SK-N-SH (cell line): ENCODE measurements around the gene ACVR1B. TPM values are rescaled to one million over a fixed set of nuclear protein-coding genes. Genes with fewer than 3 reads are reported as not detected.

ENCODE experiments used
- CTCF ChIA-PET: fragments of 300-600, 350-600 bp; formaldehyde crosslinking; extraction: SDS; loops from one replicate; lab custom pipeline; 2021; lab: Yijun Ruan, JAX
- POLR2A ChIA-PET: fragments of 350-600 bp; sonication (Branson Sonifier 250); formaldehyde crosslinking; extraction: SDS; loops from one replicate; lab custom pipeline; 2020; ENCODE audit warnings: antibody characterized with exemption, inconsistent platforms; lab: Yijun Ruan, JAX
- DNase-seq: peaks from one replicate; pipeline ENCODE4 v3.0.0; 2012
- H2AFZ ChIP-seq: fragments of 200-600 bp; sonication (generic); 2 replicates; pipeline ENCODE4 v1.8.1; 2016; ENCODE audit warnings: antibody characterized with exemption, mild to moderate bottlenecking, low read depth
- H3F3A ChIP-seq: fragments of 200-600 bp; sonication (generic); replicated peaks from 2 replicates; pipeline ENCODE3; 2016; ENCODE audit warnings: antibody characterized with exemption, mild to moderate bottlenecking; ENCODE audit not compliant: insufficient read depth
- H3K27ac ChIP-seq, 2 experiments: fragments of 200-500 bp in 1 of 2; fragments of 200-600 bp in 1 of 2; sonication (Bioruptor generic) in 1 of 2; sonication (generic), shearing (Covaris generic) in 1 of 2; 2 replicates each; pipeline versions ENCODE4 v1.5.1 to v1.6.1; 2014 to 2016; ENCODE audit warnings: low read depth in 2 of 2, inconsistent platforms in 1 of 2, low read length in 1 of 2, mild to moderate bottlenecking in 1 of 2, mixed read lengths in 1 of 2
- H3K27me3 ChIP-seq: fragments of 200-600 bp; sonication (generic), shearing (Covaris generic); 2 replicates; pipeline ENCODE4 v1.6.1; 2016; ENCODE audit warnings: mixed run types; ENCODE audit not compliant: insufficient read depth
- H3K36me3 ChIP-seq, 2 experiments: fragments of 200-500 bp in 1 of 2; fragments of 200-600 bp in 1 of 2; sonication (Bioruptor generic) in 1 of 2; sonication (generic) in 1 of 2; replicated peaks in 1 of 2; 2 replicates each; pipeline versions ENCODE3 to v1.5.1; 2014 to 2016; ENCODE audit warnings: low read length in 1 of 2, mild to moderate bottlenecking in 1 of 2; ENCODE audit not compliant: insufficient read depth in 2 of 2, control insufficient read depth in 1 of 2
- H3K4me1 ChIP-seq, 2 experiments: fragments of 200-500 bp in 1 of 2; fragments of 200-600 bp in 1 of 2; sonication (Bioruptor generic) in 1 of 2; sonication (generic), shearing (Covaris generic) in 1 of 2; 2 replicates each; pipeline versions ENCODE4 v1.5.1 to v1.6.1; 2014 to 2016; ENCODE audit warnings: low read depth in 1 of 2, low read length in 1 of 2, mixed run types in 1 of 2; ENCODE audit not compliant: insufficient read depth in 2 of 2, control insufficient read depth in 1 of 2
- H3K4me2 ChIP-seq: fragments of 200-600 bp; sonication (generic), shearing (Covaris generic); 2 replicates; pipeline ENCODE4 v1.6.1; 2017; ENCODE audit warnings: mixed run types
- H3K4me3 ChIP-seq, 2 experiments: fragments of 200-500 bp in 1 of 2; fragments of 200-600 bp in 1 of 2; sonication (Bioruptor generic) in 1 of 2; sonication (generic), shearing (Covaris generic) in 1 of 2; 2 replicates each; pipeline versions ENCODE4 v1.5.1 to v1.8.1; 2014 to 2016; ENCODE audit warnings: low read depth in 2 of 2, inconsistent platforms in 1 of 2, low read length in 1 of 2, mild to moderate bottlenecking in 1 of 2, mixed read lengths in 1 of 2, moderate library complexity in 1 of 2
- H3K79me2 ChIP-seq: fragments of 200-600 bp; sonication (generic); 2 replicates; pipeline ENCODE4 v1.8.1; 2017; ENCODE audit warnings: mild to moderate bottlenecking; ENCODE audit not compliant: insufficient read depth
- H3K9ac ChIP-seq: fragments of 200-600 bp; sonication (generic); 2 replicates; pipeline ENCODE4 v1.6.1; 2017; ENCODE audit warnings: mixed run types
- H3K9me2 ChIP-seq: fragments of 200-600 bp; sonication (generic); 2 replicates; pipeline ENCODE4 v1.6.1; 2017; ENCODE audit warnings: mixed run types
- H3K9me3 ChIP-seq: fragments of 200-600 bp; sonication (generic); 2 replicates; pipeline ENCODE4 v1.6.1; 2017; ENCODE audit warnings: mixed run types, mild to moderate bottlenecking, moderate library complexity
- H4K20me1 ChIP-seq: fragments of 200-600 bp; sonication (generic); 2 replicates; pipeline ENCODE4 v1.6.1; 2017; ENCODE audit warnings: mild to moderate bottlenecking, mixed run types; ENCODE audit not compliant: insufficient read depth
- CHD2 ChIP-seq: fragments of 150-350 bp; IDR thresholded peaks from 2 replicates; pipeline ENCODE4 v1.6.1; 2018; ENCODE audit warnings: low read length; ENCODE audit not compliant: partially characterized antibody
- ELF1 ChIP-seq: IDR thresholded peaks from 2 replicates; pipeline ENCODE4 v1.4.0; 2012
- EP300 ChIP-seq, 2 experiments: IDR thresholded peaks; 2 replicates each; pipeline versions ENCODE4 v1.4.0 to v1.6.1; 2012; ENCODE audit warnings: borderline replicate concordance in 1 of 2, low read depth in 1 of 2, low read length in 1 of 2
- FOSL2 ChIP-seq: IDR thresholded peaks from 2 replicates; pipeline ENCODE4 v1.4.0; 2012; ENCODE audit warnings: low read depth, mild to moderate bottlenecking, moderate library complexity, borderline replicate concordance
- FOXM1 ChIP-seq: IDR thresholded peaks from 2 replicates; pipeline ENCODE4 v1.4.0; 2012; ENCODE audit warnings: low read depth, mild to moderate bottlenecking
- GABPA ChIP-seq: IDR thresholded peaks from 2 replicates; pipeline ENCODE4 v1.4.0; 2012; ENCODE audit warnings: low read depth, mild to moderate bottlenecking
- JUND ChIP-seq: IDR thresholded peaks from 2 replicates; pipeline ENCODE4 v1.4.0; 2012
- MAX ChIP-seq: IDR thresholded peaks from 2 replicates; pipeline ENCODE4 v1.4.0; 2012; ENCODE audit warnings: low read depth
- NFIC ChIP-seq: IDR thresholded peaks from 2 replicates; pipeline ENCODE4 v1.4.0; 2012; ENCODE audit warnings: borderline replicate concordance
- NRF1 ChIP-seq: IDR thresholded peaks from 2 replicates; pipeline ENCODE4 v1.6.1; 2012; ENCODE audit warnings: low read depth, mild to moderate bottlenecking, low read length
- PBX3 ChIP-seq: IDR thresholded peaks from 2 replicates; pipeline ENCODE4; 2012
- POLR2AphosphoS5 ChIP-seq: IDR thresholded peaks from 2 replicates; pipeline ENCODE4 v1.6.1; 2012; ENCODE audit warnings: low read depth, low read length
- TAF1 ChIP-seq: IDR thresholded peaks from 2 replicates; pipeline ENCODE4 v1.6.1; 2012; ENCODE audit warnings: low read depth, mild to moderate bottlenecking, low read length, moderate library complexity, borderline replicate concordance
- TEAD4 ChIP-seq: IDR thresholded peaks from 2 replicates; pipeline ENCODE4 v1.4.0; 2012; ENCODE audit warnings: mild to moderate bottlenecking, borderline replicate concordance; ENCODE audit not compliant: insufficient read depth
- YY1 ChIP-seq: IDR thresholded peaks from 2 replicates; pipeline ENCODE4 v1.4.0; 2012; ENCODE audit warnings: low read depth, mild to moderate bottlenecking
- WGBS: methylation state at CpG from one replicate; pipeline ENCODE4 v1.1.6; 2017; ENCODE audit warnings: low lambda C conversion rate; 5-methylcytosine and 5-hydroxymethylcytosine counted together
- polyA plus RNA-seq, 3 experiments: library from polyadenylated mRNA; depleted of rRNA; stranded (reverse); fragments of >200 nt; gene quantifications; 2 replicates each; pipeline ENCODE4 v1.2.3, GENCODE V29; 2012
- TF ChIP-seq, protein P1 (sequence below): fragments of 150-350 bp; IDR thresholded peaks from 2 replicates; pipeline ENCODE4 v1.6.1; 2017; ENCODE audit warnings: antibody characterized with exemption, low read length, low read depth, borderline replicate concordance
- TF ChIP-seq, protein P2 (sequence below): IDR thresholded peaks from 2 replicates; pipeline ENCODE4 v1.4.0; 2012; ENCODE audit warnings: low read depth, borderline replicate concordance

The ACVR1B gene
- polyA plus RNA-seq, 1 of the 3 experiments (the other 2 are of a cell fraction) = 12.1 TPM

DNA sequence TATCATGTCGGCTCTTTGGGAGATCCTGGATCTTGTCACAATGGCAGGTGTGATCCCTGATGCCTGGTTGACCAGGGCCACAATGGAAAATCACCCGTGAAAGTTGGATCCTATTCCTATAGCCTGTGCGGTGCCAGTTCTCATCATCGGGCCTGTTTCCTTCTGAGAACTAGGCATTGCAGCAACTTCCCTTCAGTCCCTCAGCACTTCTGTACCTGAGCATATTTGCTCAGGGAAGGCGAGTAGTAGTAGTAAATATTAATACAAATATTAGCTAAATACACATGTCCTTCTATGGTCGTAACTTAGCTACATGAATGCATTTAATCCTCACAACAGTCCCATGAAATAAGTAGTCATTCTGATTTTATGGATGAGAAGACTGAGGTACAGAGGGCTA lies 33.2 kb downstream of the ACVR1B start:
- H3K36me3 ChIP-seq = peaks cover 16 to 55% of the 10 kb centered on the region in 2 experiments
- H3K27me3 ChIP-seq = no peaks in the 10 kb centered on the region
- no peaks in the 10 kb centered on the region for H3K4me1 ChIP-seq
- H3K4me2 ChIP-seq = no peak overlapping the region
- H3K27ac ChIP-seq = no peak overlapping the region; a peak in 1 of 4 replicates
- H3K9me3 ChIP-seq = no peaks in the 10 kb centered on the region
- H3K4me3 ChIP-seq = no peak overlapping the region
- TF ChIP-seq TAF1 (no peak), CHD2 (no peak), TEAD4 (no peak), MAX (no peak), FOSL2 (no peak), GABPA (no peak), YY1 (no peak), PBX3 (no peak), NRF1 (no peak), JUND (no peak), FOXM1 (no peak), POLR2AphosphoS5 (no peak), ELF1 (no peak), EP300 (IDR thresholded peaks at IDR 0.05; ENCODE audit: borderline replicate concordance in 1 of 2, low read depth in 1 of 2, low read length in 1 of 2) (no peak), NFIC (no peak)
- TF ChIP-seq, protein P1, sequence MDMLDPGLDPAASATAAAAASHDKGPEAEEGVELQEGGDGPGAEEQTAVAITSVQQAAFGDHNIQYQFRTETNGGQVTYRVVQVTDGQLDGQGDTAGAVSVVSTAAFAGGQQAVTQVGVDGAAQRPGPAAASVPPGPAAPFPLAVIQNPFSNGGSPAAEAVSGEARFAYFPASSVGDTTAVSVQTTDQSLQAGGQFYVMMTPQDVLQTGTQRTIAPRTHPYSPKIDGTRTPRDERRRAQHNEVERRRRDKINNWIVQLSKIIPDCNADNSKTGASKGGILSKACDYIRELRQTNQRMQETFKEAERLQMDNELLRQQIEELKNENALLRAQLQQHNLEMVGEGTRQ = no peak
- TF ChIP-seq, protein P2, sequence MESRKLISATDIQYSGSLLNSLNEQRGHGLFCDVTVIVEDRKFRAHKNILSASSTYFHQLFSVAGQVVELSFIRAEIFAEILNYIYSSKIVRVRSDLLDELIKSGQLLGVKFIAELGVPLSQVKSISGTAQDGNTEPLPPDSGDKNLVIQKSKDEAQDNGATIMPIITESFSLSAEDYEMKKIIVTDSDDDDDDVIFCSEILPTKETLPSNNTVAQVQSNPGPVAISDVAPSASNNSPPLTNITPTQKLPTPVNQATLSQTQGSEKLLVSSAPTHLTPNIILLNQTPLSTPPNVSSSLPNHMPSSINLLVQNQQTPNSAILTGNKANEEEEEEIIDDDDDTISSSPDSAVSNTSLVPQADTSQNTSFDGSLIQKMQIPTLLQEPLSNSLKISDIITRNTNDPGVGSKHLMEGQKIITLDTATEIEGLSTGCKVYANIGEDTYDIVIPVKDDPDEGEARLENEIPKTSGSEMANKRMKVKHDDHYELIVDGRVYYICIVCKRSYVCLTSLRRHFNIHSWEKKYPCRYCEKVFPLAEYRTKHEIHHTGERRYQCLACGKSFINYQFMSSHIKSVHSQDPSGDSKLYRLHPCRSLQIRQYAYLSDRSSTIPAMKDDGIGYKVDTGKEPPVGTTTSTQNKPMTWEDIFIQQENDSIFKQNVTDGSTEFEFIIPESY = no peak
- H3K9ac ChIP-seq = no peak overlapping the region
- peaks cover 5% of the 10 kb centered on the region for H3F3A ChIP-seq
- POLR2A ChIA-PET = no interaction called here
- H2AFZ ChIP-seq = no peak overlapping the region
- H3K9me2 ChIP-seq = no peaks in the 10 kb centered on the region
- 96% methylated on average over 5 of the region's 6 CpGs for WGBS
- no peak for DNase-seq
- no peaks in the 10 kb centered on the region for H3K79me2 ChIP-seq
- H4K20me1 ChIP-seq = no peaks in the 10 kb centered on the region
- CTCF ChIA-PET = interaction anchor here (0.6 to 21.4 kb wide), 8 partner anchors 9 to 99 kb away, joined by 3 to 608 read pairs (median 20); partner anchors contain the start of genes ANKRD33 and TAMALIN
